ENCODE data around the gene MLNR.

The MLNR gene

GRCh38 chr13:49220036-49220855, at the start of gene MLNR:
Gene MLNR, plus strand, starts transcription at chr13:49220338. Its CDS starts 0 bp downstream, at chr13:49220338.
- no peak for DNase-seq

- DNase-seq: no peak
These were observed 48.8 kb upstream of the MLNR start for GRCh38 chr13:49171359-49171758.

GRCh38 chr13:49183672-49184325, 36.3 kb upstream of the MLNR start:
- DNase-seq: no peak

- no peak for DNase-seq
These were observed 35.5 kb upstream of the MLNR start for GRCh38 chr13:49184621-49185020.

DNA sequence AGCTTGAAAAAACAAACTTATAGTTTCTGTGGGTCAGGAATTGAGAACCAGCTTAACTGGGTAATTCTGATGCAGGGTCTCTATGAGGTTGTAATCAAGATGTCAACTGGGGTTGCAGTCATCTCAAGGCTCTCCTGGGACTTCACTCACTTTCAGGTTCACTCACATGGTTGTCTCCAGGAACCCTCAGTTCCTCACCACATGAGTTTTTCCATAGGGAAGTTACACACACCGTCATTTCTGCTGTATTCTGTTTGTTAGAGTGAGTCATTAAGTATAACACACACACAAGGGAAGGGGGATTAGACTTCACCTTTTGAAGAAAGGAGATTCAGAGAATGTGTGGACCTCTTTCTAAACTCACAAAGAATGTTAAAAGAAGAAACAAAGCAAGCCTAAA, 34.9 kb upstream of the MLNR start:
- DNase-seq: no peak

GRCh38 chr13:49190901-49191300, 29.2 kb upstream of the MLNR start:
- no peak for DNase-seq

DNA sequence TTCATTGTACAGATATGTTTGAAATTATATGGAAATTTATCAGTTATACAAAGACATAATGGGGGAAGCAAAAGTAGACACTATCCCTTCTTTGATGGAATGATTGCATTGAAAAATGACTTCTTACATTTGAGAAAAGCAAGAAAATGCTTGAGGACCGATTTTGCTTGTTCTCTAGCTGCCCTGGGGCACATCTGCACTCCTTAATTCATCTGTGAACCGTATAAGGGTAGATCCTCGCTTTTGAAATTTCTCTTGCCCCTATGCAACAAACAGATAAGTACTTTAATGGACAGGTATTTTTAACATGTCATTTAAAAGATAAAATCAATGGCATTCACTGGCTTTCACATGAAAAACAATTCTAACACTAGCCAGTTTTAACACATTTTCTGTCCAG, 13.5 kb upstream of the MLNR start:
- DNase-seq: no peak

DNA sequence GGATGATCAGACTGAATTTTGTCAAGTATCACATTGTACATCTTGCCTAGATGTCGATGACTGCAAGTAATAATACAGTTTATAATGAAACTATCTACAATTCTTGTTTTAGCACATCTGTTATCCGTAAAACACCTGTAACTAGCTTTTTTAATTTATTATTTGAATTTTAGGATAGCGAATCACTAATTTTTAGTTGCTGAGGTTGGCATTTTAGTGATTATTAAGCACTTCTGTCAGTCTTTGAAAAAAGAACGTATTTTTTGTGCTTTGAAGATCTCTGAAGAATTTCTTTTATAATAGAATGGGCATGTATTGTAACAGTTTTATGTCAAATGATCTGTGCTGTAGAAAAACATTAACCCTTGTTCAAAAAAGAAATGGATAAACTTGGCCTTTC, 11.5 kb upstream of the MLNR start:
- no peak for DNase-seq

- no peak for DNase-seq
These were observed 10.0 kb upstream of the MLNR start for GRCh38 chr13:49210114-49210513.

DNA sequence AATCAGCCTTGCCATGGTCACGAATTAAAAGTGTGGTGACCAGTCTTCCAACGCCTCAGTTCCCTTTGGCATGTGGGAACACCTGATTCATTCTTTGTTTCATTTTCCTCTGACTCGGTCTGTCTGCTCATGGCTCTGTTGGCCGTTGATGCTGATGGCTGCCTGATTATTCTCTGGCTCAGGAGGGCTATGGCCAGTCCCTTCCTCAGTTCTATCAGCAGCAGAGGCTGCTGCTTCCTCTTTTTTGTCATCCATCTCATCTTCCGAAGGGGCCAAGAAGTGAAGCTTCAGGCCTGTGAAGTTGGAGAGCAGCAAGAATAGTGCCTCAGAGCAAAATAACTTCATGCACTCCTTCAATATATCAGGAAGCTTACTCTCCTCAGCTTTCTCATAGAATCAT, 9.5 kb upstream of the MLNR start:
- no peak for DNase-seq

GRCh38 chr13:49213539-49213938, 6.6 kb upstream of the MLNR start:
- DNase-seq: no peak

DNA sequence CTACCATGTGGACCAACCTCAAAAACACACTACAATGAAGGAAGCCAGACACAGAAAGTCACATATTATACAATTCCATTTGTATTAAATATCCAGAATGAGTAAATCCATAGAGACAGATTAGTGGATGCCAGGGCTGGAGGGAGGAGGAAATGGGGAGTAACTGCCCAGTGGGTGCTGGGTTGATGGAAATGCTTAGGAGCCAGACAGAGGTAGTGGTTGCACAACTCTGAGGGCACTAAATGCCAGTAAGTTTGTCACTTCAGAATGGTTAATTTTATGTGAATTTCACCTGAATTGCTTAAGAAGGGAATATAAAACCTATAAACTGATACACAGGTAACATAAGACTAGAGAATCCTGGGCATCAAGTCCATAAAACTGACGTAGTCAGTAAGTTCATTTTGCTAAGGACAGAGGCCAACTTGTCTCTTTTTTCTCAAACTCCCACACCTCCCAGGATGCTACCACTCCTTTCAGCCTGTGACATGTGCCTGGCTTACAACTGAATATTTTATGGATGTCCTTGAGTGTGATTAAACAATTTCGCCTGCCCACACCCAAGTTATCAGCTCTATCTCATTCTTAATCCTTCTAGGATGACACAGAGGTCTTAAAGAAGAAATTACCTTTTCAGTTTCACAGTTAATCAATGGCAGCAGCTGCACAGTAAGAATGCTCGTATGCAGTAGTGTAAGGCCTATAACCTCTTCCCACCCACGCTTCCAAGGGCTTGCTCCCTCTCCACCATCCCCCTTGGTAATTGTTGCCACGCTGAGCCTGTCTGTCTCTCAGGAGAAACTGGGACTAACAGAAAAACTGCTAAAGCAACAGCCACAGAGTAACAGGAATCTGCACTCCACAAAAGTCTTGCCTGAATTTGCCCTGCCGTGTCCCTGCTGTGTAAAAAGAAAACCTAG, 5.9 kb upstream of the MLNR start:
- no peak for DNase-seq

DNA sequence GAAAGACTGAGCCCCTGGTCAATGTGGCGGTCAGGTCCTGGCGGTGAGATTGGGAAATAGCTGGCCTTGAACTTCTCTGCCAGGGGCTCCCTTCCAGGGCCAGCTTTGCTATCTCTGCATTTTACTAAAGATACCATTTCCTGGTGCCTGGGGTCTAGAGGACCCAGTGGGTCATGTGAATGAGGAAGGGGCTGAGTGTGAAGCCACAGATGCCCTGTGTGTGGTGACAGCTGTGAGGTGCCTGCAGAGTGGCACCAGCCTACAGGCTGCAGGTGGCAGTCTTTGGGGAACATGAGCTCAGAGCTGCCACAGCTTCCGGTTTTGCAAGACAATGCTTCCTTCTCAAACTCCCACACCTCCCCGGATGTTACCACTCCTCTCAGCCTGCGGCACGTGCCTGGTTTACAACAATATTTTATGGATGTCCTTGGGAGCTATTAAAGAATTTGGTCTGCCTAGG, 5.2 kb upstream of the MLNR start:
- peak; percentile 13 for DNase-seq

DNA sequence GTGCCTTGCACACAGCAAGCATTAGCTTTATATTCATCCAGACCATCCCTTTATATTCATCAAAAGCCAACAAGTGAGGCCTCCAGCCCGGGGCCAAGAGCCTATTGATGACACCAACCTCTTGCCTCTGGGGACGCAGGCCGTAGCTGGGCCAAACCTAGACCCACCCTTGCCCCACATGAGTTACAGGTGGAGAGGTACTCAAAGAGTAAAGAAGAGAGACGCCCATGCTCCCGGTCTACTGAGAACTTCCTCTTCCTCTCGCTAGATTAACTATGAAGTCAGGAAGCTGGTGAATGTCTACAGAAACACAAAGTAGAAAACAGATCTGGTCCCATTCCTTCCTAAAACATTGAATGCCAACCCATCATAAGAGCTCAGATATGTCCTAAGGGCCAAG, 3.8 kb upstream of the MLNR start:
- DNase-seq: no peak

GRCh38 chr13:49217962-49218492, 2.1 kb upstream of the MLNR start:
- no peak for DNase-seq

DNA sequence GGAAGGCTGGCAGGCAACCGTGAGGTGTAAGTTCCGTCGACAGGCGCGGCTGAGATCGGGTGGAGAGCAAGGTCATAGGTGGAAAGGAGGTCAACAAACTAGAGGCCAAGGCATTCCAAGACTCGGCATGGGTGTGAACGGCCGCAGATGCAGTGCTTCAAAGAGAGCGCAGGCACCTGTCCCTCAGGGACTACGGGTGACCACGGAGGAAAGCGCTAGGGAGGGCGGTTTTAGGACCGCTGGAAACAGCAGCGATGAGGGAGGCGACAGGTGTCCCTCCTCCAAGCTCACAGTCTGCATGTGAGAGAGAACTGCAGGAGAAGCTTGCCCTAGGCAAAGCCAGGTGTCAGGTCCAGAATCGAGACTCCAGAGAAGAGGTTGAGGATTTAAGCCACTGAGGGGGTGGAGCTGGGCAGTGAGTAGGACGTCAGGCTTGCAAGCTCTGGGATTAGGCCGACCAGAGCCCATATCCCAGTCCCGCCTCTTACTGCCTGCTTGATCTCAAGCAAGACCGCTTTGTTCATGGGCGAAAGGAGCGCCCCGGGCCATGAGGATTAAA, 1.6 kb upstream of the MLNR start:
- DNase-seq: no peak

- DNase-seq: no peak
These were observed 497 bp upstream of the MLNR start for GRCh38 chr13:49219647-49220035.

DNA sequence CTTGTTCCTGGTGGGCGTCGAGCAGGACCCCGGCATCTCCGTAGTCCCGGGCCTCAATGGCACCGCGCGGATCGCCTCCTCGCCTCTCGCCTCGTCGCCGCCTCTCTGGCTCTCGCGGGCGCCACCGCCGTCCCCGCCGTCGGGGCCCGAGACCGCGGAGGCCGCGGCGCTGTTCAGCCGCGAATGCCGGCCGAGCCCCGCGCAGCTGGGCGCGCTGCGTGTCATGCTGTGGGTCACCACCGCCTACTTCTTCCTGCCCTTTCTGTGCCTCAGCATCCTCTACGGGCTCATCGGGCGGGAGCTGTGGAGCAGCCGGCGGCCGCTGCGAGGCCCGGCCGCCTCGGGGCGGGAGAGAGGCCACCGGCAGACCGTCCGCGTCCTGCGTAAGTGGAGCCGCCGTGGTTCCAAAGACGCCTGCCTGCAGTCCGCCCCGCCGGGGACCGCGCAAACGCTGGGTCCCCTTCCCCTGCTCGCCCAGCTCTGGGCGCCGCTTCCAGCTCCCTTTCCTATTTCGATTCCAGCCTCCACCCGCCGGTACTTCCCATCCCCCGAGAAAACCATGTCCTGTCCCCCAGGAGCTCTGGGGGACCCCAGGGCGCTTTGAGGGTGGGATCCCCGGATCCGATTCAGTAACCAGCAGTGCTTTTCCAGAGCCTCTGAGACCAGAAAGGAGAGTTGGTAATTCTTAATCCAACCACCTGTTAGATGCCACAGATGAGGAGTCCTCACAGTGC, 885 bp downstream of the MLNR start:
- DNase-seq: no peak

GRCh38 chr13:49221590-49221965, 1.4 kb downstream of the MLNR start:
- no peak for DNase-seq

GRCh38 chr13:49225223-49226042, 5.3 kb downstream of the MLNR start:
- DNase-seq: no peak

DNA sequence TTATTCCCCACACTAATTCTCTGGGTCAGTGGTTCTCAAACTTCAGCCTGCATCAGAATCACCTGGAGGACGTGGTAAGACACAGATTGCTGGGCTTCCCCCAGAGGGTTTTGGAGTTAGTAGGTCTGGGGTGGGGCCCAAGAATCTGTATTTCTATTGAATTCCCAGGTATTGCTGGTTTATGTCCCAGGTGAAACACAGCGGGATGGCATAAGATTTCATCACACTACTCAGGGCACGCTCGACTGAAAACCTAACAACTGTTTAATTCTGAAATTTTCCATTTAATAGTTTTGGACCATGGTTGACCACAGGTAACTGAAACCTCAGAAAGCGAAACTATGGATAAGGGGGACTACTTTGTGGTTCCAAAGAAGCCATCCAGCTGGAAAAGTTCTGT, 6.5 kb downstream of the MLNR start:
- no peak for DNase-seq
